Right lobe of liver (tissue), 6 donors: ENCODE measurements around the gene SGCD. TPM values are rescaled to one million over a fixed set of nuclear protein-coding genes. Genes with fewer than 3 reads are reported as not detected.

Experiments
- ATAC-seq, 4 donors: fragments of 200-7000 bp; cut with Tn5 transposase; one replicate each; pipeline ENCODE4 v1.9.1; 2020; ENCODE audit warnings: mild to moderate bottlenecking in 4 of 4, moderate library complexity in 4 of 4
- DNase-seq, 3 donors: peaks; one replicate each; pipeline ENCODE4 v3.0.0-alpha.2; 2020
- H3K27ac ChIP-seq, 3 donors: fragments of 200-600 bp; one replicate each; pipeline ENCODE4 v1.8.0; 2022
- H3K27me3 ChIP-seq, 2 donors: fragments of 200-600 bp; one replicate each; pipeline ENCODE4 v1.8.0; 2022
- H3K36me3 ChIP-seq, 4 donors: fragments of 200-600 bp; sonication (generic) in 1 of 4; one replicate each; pipeline versions ENCODE4 v1.5.1 to v1.8.0; 2017 to 2022; ENCODE audit warnings: control low read depth in 1 of 4
- H3K4me1 ChIP-seq, 4 donors: fragments of 200-600 bp; sonication (generic) in 1 of 4; one replicate each; pipeline versions ENCODE4 v1.5.1 to v1.8.0; 2017 to 2022; ENCODE audit warnings: control low read depth in 1 of 4
- H3K4me3 ChIP-seq, 3 donors: fragments of 200-600 bp; one replicate each; pipeline ENCODE4 v1.8.0; 2022
- H3K9me3 ChIP-seq, 4 donors: fragments of 200-600 bp; sonication (generic) in 1 of 4; one replicate each; pipeline versions ENCODE4 v1.5.1 to v1.8.0; 2017 to 2022; ENCODE audit warnings: control low read depth in 1 of 4
- POLR2A ChIP-seq: fragments of 450-650 bp; IDR thresholded peaks from one replicate; pipeline ENCODE4 v1.6.1; 2017; ENCODE audit warnings: antibody characterized with exemption, mild to moderate bottlenecking
- WGBS: methylation state at CpG from one replicate; pipeline ENCODE4 v1.1.6; 2018; ENCODE audit warnings: low coverage, low lambda C conversion rate; ENCODE audit not compliant: insufficient coverage; ENCODE audit errors: missing lambda C conversion rate; 5-methylcytosine and 5-hydroxymethylcytosine counted together
- intact Hi-C, 2 donors: fragments of 100-400 bp; cut with DNase I; formaldehyde crosslinking; loops; one replicate each; pipeline versions ENCODE4 v1.11.2 to v1.14.1; 2022
- total RNA-seq, 6 experiments: library from RNA; depleted of rRNA in 2 of 6; stranded (reverse); fragments of >200 nt in 2 of 6; fragmentation: NEBNext Ultra II Directional in 3 of 6; extraction: Animal tissue kit (Norgen Biotek cat#: 25700) in 3 of 6; gene quantifications; one replicate each; pipeline versions ENCODE4 v1.1.0 to v1.2.4, GENCODE V29; 2016 to 2023
- TF ChIP-seq, protein P1 (sequence below), 4 donors: fragments of 200-600 bp in 3 of 4; fragments of 450-650 bp in 1 of 4; IDR thresholded peaks; one replicate each; pipeline versions ENCODE4 v1.5.1 to v1.8.0; 2016 to 2022; ENCODE audit warnings: antibody characterized with exemption in 4 of 4, mild to moderate bottlenecking in 2 of 4
- donor health status: DM: no; HTN: yes; CAD: no.
- donor health status: DM: no; HTN: no; CAD: no.
- donor health status: DM: no; HTN: no; CAD: no.
- donor health status: DM: no; HTN: yes; CAD: no.
- donor health status: DM: no; HTN: yes; CAD: no.

Gene SGCD
- total RNA-seq, 6 experiments from 2014 or later: 0.31 to 3.1 (median 0.95) TPM

DNA sequence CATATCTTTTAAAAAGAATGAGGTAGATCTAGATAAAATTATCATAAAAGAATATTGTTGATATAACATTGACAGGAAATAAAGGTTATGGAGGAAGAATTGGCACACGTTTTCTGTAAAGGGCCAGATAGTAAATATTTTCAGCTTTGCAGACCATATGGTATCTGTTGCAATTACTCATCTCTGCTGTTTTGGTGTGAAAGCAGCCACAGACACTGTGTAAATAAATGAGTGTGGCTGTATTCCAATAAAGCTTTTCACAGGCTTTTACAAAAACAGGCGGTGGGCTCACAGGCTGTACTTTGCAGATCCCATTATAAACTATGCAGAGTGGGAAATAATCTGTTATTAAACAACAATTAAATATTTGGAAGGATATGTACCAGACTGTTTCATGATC lies 87.4 kb downstream of the SGCD start:
- H3K4me1 ChIP-seq: peaks cover 0 to 14% (median 2%) of the 10 kb centered on the region in 4 donors
- no peak overlapping the region for H3K4me3 ChIP-seq
- DNase-seq (no peak), ATAC-seq (peak in 3 of 4 donors; percentile 38 to 54 (median 50))
- H3K27me3 ChIP-seq: no peaks in the 10 kb centered on the region
- no peaks in the 10 kb centered on the region for H3K36me3 ChIP-seq
- intact Hi-C loops: no loop called here
- TF ChIP-seq POLR2A: no peak
- TF ChIP-seq, protein P1, sequence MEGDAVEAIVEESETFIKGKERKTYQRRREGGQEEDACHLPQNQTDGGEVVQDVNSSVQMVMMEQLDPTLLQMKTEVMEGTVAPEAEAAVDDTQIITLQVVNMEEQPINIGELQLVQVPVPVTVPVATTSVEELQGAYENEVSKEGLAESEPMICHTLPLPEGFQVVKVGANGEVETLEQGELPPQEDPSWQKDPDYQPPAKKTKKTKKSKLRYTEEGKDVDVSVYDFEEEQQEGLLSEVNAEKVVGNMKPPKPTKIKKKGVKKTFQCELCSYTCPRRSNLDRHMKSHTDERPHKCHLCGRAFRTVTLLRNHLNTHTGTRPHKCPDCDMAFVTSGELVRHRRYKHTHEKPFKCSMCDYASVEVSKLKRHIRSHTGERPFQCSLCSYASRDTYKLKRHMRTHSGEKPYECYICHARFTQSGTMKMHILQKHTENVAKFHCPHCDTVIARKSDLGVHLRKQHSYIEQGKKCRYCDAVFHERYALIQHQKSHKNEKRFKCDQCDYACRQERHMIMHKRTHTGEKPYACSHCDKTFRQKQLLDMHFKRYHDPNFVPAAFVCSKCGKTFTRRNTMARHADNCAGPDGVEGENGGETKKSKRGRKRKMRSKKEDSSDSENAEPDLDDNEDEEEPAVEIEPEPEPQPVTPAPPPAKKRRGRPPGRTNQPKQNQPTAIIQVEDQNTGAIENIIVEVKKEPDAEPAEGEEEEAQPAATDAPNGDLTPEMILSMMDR (IDR thresholded peaks at IDR 0.05): no peak
- 10% methylated on average over 2 of the region's 2 CpGs for WGBS
- H3K9me3 ChIP-seq: no peaks in the 10 kb centered on the region
- H3K27ac ChIP-seq: no peak overlapping the region

- Histone ChIP-seq H3K4me3 (no peak overlapping the region), H3K27me3 (no peaks in the 10 kb centered on the region), H3K36me3 (no peaks in the 10 kb centered on the region), H3K4me1 (no peaks in the 10 kb centered on the region), H3K27ac (no peak overlapping the region), H3K9me3 (no peaks in the 10 kb centered on the region)
- intact Hi-C loops: no loop called here
- ATAC-seq: no peak
- 75% methylated on average over 1 of the region's 1 CpG for WGBS
- TF ChIP-seq, protein P1 (IDR thresholded peaks at IDR 0.05): no peak
- no peak for TF ChIP-seq POLR2A
- no peak for DNase-seq
These were observed 92.7 kb downstream of the SGCD start for GRCh38 chr5:156419661-156420060.

- Histone ChIP-seq H3K36me3 (no peaks in the 10 kb centered on the region), H3K4me3 (no peak overlapping the region), H3K27me3 (no peaks in the 10 kb centered on the region), H3K9me3 (no peaks in the 10 kb centered on the region), H3K4me1 (no peaks in the 10 kb centered on the region), H3K27ac (no peak overlapping the region)
- ATAC-seq (no peak), DNase-seq (no peak)
- WGBS: 25% methylated on average over 1 of the region's 1 CpG
- intact Hi-C loops: no loop called here
- TF ChIP-seq, protein P1 (IDR thresholded peaks at IDR 0.05): no peak
- no peak for TF ChIP-seq POLR2A
These were observed 93.7 kb downstream of the SGCD start for GRCh38 chr5:156420665-156421064.

DNA sequence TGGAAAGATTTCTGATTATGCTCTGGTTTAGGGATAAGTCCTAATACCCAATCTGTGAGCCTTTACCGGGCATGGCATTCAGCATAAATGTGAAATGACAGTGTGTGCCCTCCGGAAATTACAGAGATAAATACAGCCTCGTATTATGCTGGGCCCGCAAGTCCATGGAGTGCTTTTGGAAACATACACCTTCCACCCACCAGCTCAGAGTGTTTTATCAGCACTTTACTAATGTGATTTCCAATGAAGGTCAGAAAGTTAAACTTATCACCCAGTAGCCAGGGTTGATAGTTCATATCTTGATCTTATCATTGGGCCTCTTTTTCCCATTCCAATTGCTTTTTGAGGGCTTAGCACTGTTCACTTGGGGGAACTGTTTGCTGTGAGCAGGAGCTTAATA lies 94.8 kb downstream of the SGCD start:
- no peaks in the 10 kb centered on the region for H3K27me3 ChIP-seq

More for the DNA sequence above, 94.8 kb downstream of the SGCD start:
- H3K36me3 ChIP-seq: no peaks in the 10 kb centered on the region
- ATAC-seq: no peak
- WGBS: 88% methylated on average over 4 of the region's 4 CpGs
- TF ChIP-seq, protein P1 (IDR thresholded peaks at IDR 0.05): no peak
- no peaks in the 10 kb centered on the region for H3K9me3 ChIP-seq
- DNase-seq: no peak
- H3K27ac ChIP-seq: no peak overlapping the region
- intact Hi-C loops: no loop called here
- H3K4me3 ChIP-seq: no peak overlapping the region
- no peaks in the 10 kb centered on the region for H3K4me1 ChIP-seq
